GM12878 (cell line): ENCODE results near the gene SACS. TPM values are rescaled to one million over a fixed set of nuclear protein-coding genes. Genes with fewer than 3 reads are reported as not detected.

Experiments used
- CBFB ChIP-seq: IDR thresholded peaks from 2 replicates; pipeline ENCODE4 v1.6.1; 2016; ENCODE audit warnings: antibody characterized with exemption, low read depth
- CBX5 ChIP-seq: sonication (generic); IDR thresholded peaks from 2 replicates; pipeline ENCODE4 v1.6.1; 2016; ENCODE audit warnings: low read depth, moderate library complexity, mild to moderate bottlenecking, inconsistent platforms
- EGR1 ChIP-seq, 2 experiments: IDR thresholded peaks; 1 replicate in 1 of 2; 2 replicates in 1 of 2; pipeline ENCODE4 v1.6.1; 2011 to 2012; ENCODE audit warnings: low read depth in 2 of 2, low read length in 2 of 2, borderline replicate concordance in 1 of 2, mild to moderate bottlenecking in 1 of 2, moderate library complexity in 1 of 2
- FOXM1 ChIP-seq: IDR thresholded peaks from 2 replicates; pipeline ENCODE4 v1.6.1; 2012; ENCODE audit warnings: low read depth, mild to moderate bottlenecking, inconsistent platforms, low read length, moderate library complexity
- GATAD2B ChIP-seq: fragments of 450-650 bp; conservative IDR thresholded peaks from 2 replicates; pipeline ENCODE4 v1.6.1; 2017; ENCODE audit warnings: low read depth, mild to moderate bottlenecking, moderate library complexity
- HDAC2 ChIP-seq: fragments of 200-600 bp; sonication (generic); IDR thresholded peaks from 2 replicates; pipeline ENCODE4 v1.6.1; 2017
- IRF4 ChIP-seq: IDR thresholded peaks from 2 replicates; pipeline ENCODE4 v1.6.1; 2011; ENCODE audit warnings: low read depth, low read length
- KDM1A ChIP-seq: fragments of 200-600 bp; sonication (generic); IDR thresholded peaks from 2 replicates; pipeline ENCODE4 v1.6.1; 2016; ENCODE audit warnings: borderline replicate concordance
- MXI1 ChIP-seq: fragments of 150-350 bp; IDR thresholded peaks from 2 replicates; pipeline ENCODE4 v1.6.1; 2011; ENCODE audit warnings: low read depth, mild to moderate bottlenecking, inconsistent platforms, low read length, improper control_type of control experiment
- NFYA ChIP-seq: IDR thresholded peaks from 2 replicates; pipeline ENCODE4 v1.6.1; 2011; ENCODE audit warnings: low read depth, mild to moderate bottlenecking, low read length, improper control_type of control experiment, borderline replicate concordance
- NRF1 ChIP-seq: conservative IDR thresholded peaks from 2 replicates; pipeline ENCODE4 v1.6.1; 2011; ENCODE audit warnings: mild to moderate bottlenecking, low read depth, low read length, improper control_type of control experiment
- PBX3 ChIP-seq: IDR thresholded peaks from 2 replicates; pipeline ENCODE4 v1.6.1; 2011; ENCODE audit warnings: mild to moderate bottlenecking, low read depth, low read length, moderate library complexity; ENCODE audit not compliant: insufficient replicate concordance
- POLR2AphosphoS5 ChIP-seq: IDR thresholded peaks from 2 replicates; pipeline ENCODE4 v1.6.1; 2011; ENCODE audit warnings: mild to moderate bottlenecking, low read length, inconsistent platforms
- RAD21 ChIP-seq: IDR thresholded peaks from 2 replicates; pipeline ENCODE4 v1.6.1; 2011; ENCODE audit warnings: mild to moderate bottlenecking, low read depth, low read length, moderate library complexity; ENCODE audit not compliant: insufficient read depth
- RELB ChIP-seq: fragments of 450-650 bp; IDR thresholded peaks from 2 replicates; pipeline ENCODE4 v1.6.1; 2017; ENCODE audit warnings: low read depth, mild to moderate bottlenecking, moderate library complexity
- SMC3 ChIP-seq: IDR thresholded peaks from 2 replicates; pipeline ENCODE4 v1.6.1; 2011; ENCODE audit warnings: low read length, improper control_type of control experiment, borderline replicate concordance
- SRF ChIP-seq, 2 experiments: IDR thresholded peaks; 2 replicates each; pipeline ENCODE4 v1.6.1; 2011; ENCODE audit warnings: low read depth in 2 of 2, low read length in 2 of 2, mild to moderate bottlenecking in 1 of 2, moderate library complexity in 1 of 2
- SUPT20H ChIP-seq: IDR thresholded peaks from 2 replicates; pipeline ENCODE4 v1.6.1; 2011; ENCODE audit warnings: low read depth, mild to moderate bottlenecking, low read length, moderate library complexity, borderline replicate concordance; ENCODE audit not compliant: control insufficient read depth
- TARDBP ChIP-seq: IDR thresholded peaks from 2 replicates; pipeline ENCODE4 v1.6.1; 2016; ENCODE audit warnings: borderline replicate concordance
- TCF7 ChIP-seq: IDR thresholded peaks from 2 replicates; pipeline ENCODE4 v1.6.1; 2014; ENCODE audit warnings: antibody characterized with exemption, borderline replicate concordance
- ZBTB33 ChIP-seq: fragments of 450-650 bp; IDR thresholded peaks from 2 replicates; pipeline ENCODE4 v1.6.1; 2017; ENCODE audit warnings: mild to moderate bottlenecking
- ZSCAN29 ChIP-seq: fragments of 450-650 bp; IDR thresholded peaks from 2 replicates; pipeline ENCODE4 v1.6.1; 2017; ENCODE audit warnings: mild to moderate bottlenecking, moderate library complexity
- polyA plus RNA-seq, 11 experiments: library from polyadenylated mRNA; depleted of rRNA in 4 of 11; unstranded in 6 of 11; stranded (reverse) in 5 of 11; fragments of >200 nt; fragmentation: Nextera tagmentation in 4 of 11; fragmentation: Illumina TruSeq in 1 of 11; extraction: Ambion mirVana in 4 of 11; extraction: Trizol in 1 of 11; gene quantifications; 1 replicate in 1 of 11; 2 replicates in 10 of 11; pipeline versions ENCODE4 v1.2.1 to v1.2.3, GENCODE V29; 2011 to 2016; ENCODE audit warnings: inconsistent platforms in 2 of 11, missing spikeins in 2 of 11, low read depth in 1 of 11
- total RNA-seq, 4 experiments: library from RNA; depleted of rRNA in 3 of 4; stranded (reverse); fragments of >200 nt in 3 of 4; fragmentation: Illumina TruSeq in 1 of 4; extraction: Trizol in 1 of 4; gene quantifications; 2 replicates each; pipeline versions ENCODE4 v1.2.1 to v1.2.3, GENCODE V29; 2013 to 2021

Gene SACS
- total and polyA plus RNA-seq, 10 of the 15 experiments (the other 5 are each of a cell fraction or from before 2014, with no cell fraction given) = 9.9 to 74.9 (median 22.1) TPM

GRCh38 chr13:23466144-23467002 is 32.9 kb upstream of the SACS start (continued):
- TF ChIP-seq PBX3 = no peak
- 0 out of 2 replicates have a peak, but pooled peaks have one; percentile 17 for TF ChIP-seq NRF1
- no peak for TF ChIP-seq ZBTB33
- TF ChIP-seq ZSCAN29 = peak; percentile 95
- TF ChIP-seq SRF (IDR thresholded peaks at IDR 0.05; ENCODE audit: low read depth in 2 of 2, low read length in 2 of 2) = 0 out of 4 replicates have a peak, but pooled peaks of 1 of the 2 experiments have one; percentile 6
- TF ChIP-seq RELB = peak; percentile 46; the same call in 1 of the 2 replicates
- no peak for TF ChIP-seq KDM1A
- no peak for TF ChIP-seq TCF7
- TF ChIP-seq POLR2AphosphoS5 = peak; percentile 67
- 0 out of 2 replicates have a peak, but pooled peaks have one; percentile 20 for TF ChIP-seq MXI1
- TF ChIP-seq SUPT20H = no peak
- TF ChIP-seq NFYA = no peak
- TF ChIP-seq SMC3 = peak; percentile 61; the same call in 1 of the 2 replicates
- peak; percentile 61; the same call in 1 of the 2 replicates for TF ChIP-seq FOXM1
- peak; percentile 69; the same call in 1 of the 2 replicates for TF ChIP-seq GATAD2B
- TF ChIP-seq IRF4 = no peak
- no peak for TF ChIP-seq TARDBP
- peak in 1 of 2 experiments; percentile 61; a peak in 1 of 3 replicates for TF ChIP-seq EGR1 (IDR thresholded peaks at IDR 0.05; ENCODE audit: borderline replicate concordance in 1 of 2, low read depth in 2 of 2, low read length in 2 of 2)
- peak; percentile 78 for TF ChIP-seq RAD21
- TF ChIP-seq CBFB = peak; percentile 55; the same call in 1 of the 2 replicates
- TF ChIP-seq HDAC2 = 0 out of 2 replicates have a peak, but pooled peaks have one; percentile 50
- peak; percentile 72 for TF ChIP-seq CBX5
- TF ChIP-seq, all 136 proteins: peak for 47
